ENCODE results near the gene C2orf81.
"Not testable (repeated sequence)": the region's sequence is repeated elsewhere in the genome, so short reads cannot be mapped to it uniquely, and the experiment has no call there.

Gene C2orf81

GRCh38 chr2:74448771-74449170 lies 27.4 kb upstream of the C2orf81 start:
- Histone ChIP-seq H3K27ac (ENCODE audit: low read depth, low read length) (no peak overlapping the region), H3K4me3 (ENCODE audit: low read length) (no peak overlapping the region)
- no peak for TF ChIP-seq CTCF (IDR thresholded peaks at IDR 0.05; ENCODE audit: low read depth, low read length, poor library complexity, severe bottlenecking)
- no peak for TF ChIP-seq EZH2phosphoT487 (IDR thresholded peaks at IDR 0.05; ENCODE audit: borderline replicate concordance, low read length)

GRCh38 chr2:74447230-74447999 lies 26.0 kb upstream of the C2orf81 start:
- no peak overlapping the region for H3K4me3 ChIP-seq (ENCODE audit: low read length)
- H3K79me2 ChIP-seq (ENCODE audit: control insufficient read depth, low read length): no peaks in the 10 kb centered on the region
- H4K20me1 ChIP-seq (ENCODE audit: control insufficient read depth, insufficient read depth, low read depth, low read length): no peaks in the 10 kb centered on the region
- H3K4me1 ChIP-seq (ENCODE audit: control insufficient read depth, low read length): peaks cover 16% of the 10 kb centered on the region
- no peak overlapping the region for H3K27ac ChIP-seq (ENCODE audit: low read depth, low read length)
- H3K4me2 ChIP-seq (ENCODE audit: low read length): no peak overlapping the region
- TF ChIP-seq EZH2phosphoT487 (IDR thresholded peaks at IDR 0.05; ENCODE audit: borderline replicate concordance, low read length): no peak
- no peak for TF ChIP-seq CTCF (IDR thresholded peaks at IDR 0.05; ENCODE audit: low read depth, low read length, poor library complexity, severe bottlenecking)
- peaks cover 1% of the 10 kb centered on the region; the same call in 1 of the 2 replicates for H3F3A ChIP-seq (ENCODE audit: control insufficient read depth, insufficient read depth)
- peaks cover 15% of the 10 kb centered on the region for H3K27me3 ChIP-seq (ENCODE audit: control insufficient read depth, low read length)
- H3K9me3 ChIP-seq (ENCODE audit: control insufficient read depth, insufficient read depth, low read length): no peaks in the 10 kb centered on the region
- no peaks in the 10 kb centered on the region for H3K9me2 ChIP-seq (replicated peaks; ENCODE audit: control insufficient read depth, low read length)
- no peaks in the 10 kb centered on the region for H3K36me3 ChIP-seq (ENCODE audit: control insufficient read depth, low read length)

More at GRCh38 chr2:74448771-74449170, 27.4 kb upstream of the C2orf81 start:
- Histone ChIP-seq H3K79me2 (ENCODE audit: control insufficient read depth, low read length) (no peaks in the 10 kb centered on the region), H3F3A (ENCODE audit: control insufficient read depth, insufficient read depth) (peaks cover 5% of the 10 kb centered on the region), H3K9me3 (ENCODE audit: control insufficient read depth, insufficient read depth, low read length) (no peaks in the 10 kb centered on the region), H3K36me3 (ENCODE audit: control insufficient read depth, low read length) (no peaks in the 10 kb centered on the region), H3K4me2 (ENCODE audit: low read length) (no peak overlapping the region), H3K27me3 (ENCODE audit: control insufficient read depth, low read length) (peaks cover 14% of the 10 kb centered on the region), H3K9me2 (replicated peaks; ENCODE audit: control insufficient read depth, low read length) (no peaks in the 10 kb centered on the region), H4K20me1 (ENCODE audit: control insufficient read depth, insufficient read depth, low read depth, low read length) (no peaks in the 10 kb centered on the region), H3K4me1 (ENCODE audit: control insufficient read depth, low read length) (peaks cover 22% of the 10 kb centered on the region)

GRCh38 chr2:74444498-74445318 lies 23.3 kb upstream of the C2orf81 start:
- H3K4me3 ChIP-seq (ENCODE audit: low read length): peak overlapping the region; percentile 16; the same call in 1 of the 2 replicates
- H3F3A ChIP-seq (ENCODE audit: control insufficient read depth, insufficient read depth): no peaks in the 10 kb centered on the region
- TF ChIP-seq EZH2phosphoT487 (IDR thresholded peaks at IDR 0.05; ENCODE audit: borderline replicate concordance, low read length): no peak
- no peak for TF ChIP-seq CTCF (IDR thresholded peaks at IDR 0.05; ENCODE audit: low read depth, low read length, poor library complexity, severe bottlenecking)
- peaks cover 30% of the 10 kb centered on the region for H3K4me1 ChIP-seq (ENCODE audit: control insufficient read depth, low read length)
- no peaks in the 10 kb centered on the region for H3K79me2 ChIP-seq (ENCODE audit: control insufficient read depth, low read length)
- H3K27ac ChIP-seq (ENCODE audit: low read depth, low read length): no peak overlapping the region
- H4K20me1 ChIP-seq (ENCODE audit: control insufficient read depth, insufficient read depth, low read depth, low read length): no peaks in the 10 kb centered on the region
- peaks cover 31% of the 10 kb centered on the region for H3K27me3 ChIP-seq (ENCODE audit: control insufficient read depth, low read length)
- H3K36me3 ChIP-seq (ENCODE audit: control insufficient read depth, low read length): no peaks in the 10 kb centered on the region
- no peaks in the 10 kb centered on the region for H3K9me2 ChIP-seq (replicated peaks; ENCODE audit: control insufficient read depth, low read length)
- no peaks in the 10 kb centered on the region for H3K9me3 ChIP-seq (ENCODE audit: control insufficient read depth, insufficient read depth, low read length)
- peak overlapping the region; percentile 33 for H3K4me2 ChIP-seq (ENCODE audit: low read length)

- H3K27ac ChIP-seq (ENCODE audit: low read depth, low read length); H3K9me2 ChIP-seq (replicated peaks; ENCODE audit: control insufficient read depth, low read length); H3K4me3 ChIP-seq (ENCODE audit: low read length); H3K79me2 ChIP-seq (ENCODE audit: control insufficient read depth, low read length); H3K36me3 ChIP-seq (ENCODE audit: control insufficient read depth, low read length); H3K4me2 ChIP-seq (ENCODE audit: low read length); H3F3A ChIP-seq (ENCODE audit: control insufficient read depth, insufficient read depth); H4K20me1 ChIP-seq (ENCODE audit: control insufficient read depth, insufficient read depth, low read depth, low read length); H3K9me3 ChIP-seq (ENCODE audit: control insufficient read depth, insufficient read depth, low read length): not testable (repeated sequence)
- Histone ChIP-seq H3K27me3 (ENCODE audit: control insufficient read depth, low read length) (peaks cover 31% of the 10 kb centered on the region), H3K4me1 (ENCODE audit: control insufficient read depth, low read length) (peaks cover 37% of the 10 kb centered on the region)
Measured at GRCh38 chr2:74442483-74443297, 21.3 kb upstream of the C2orf81 start.

All from DOHH2 (cell line).